A549 (cell line): ENCODE results near the gene VENTX. TPM values are rescaled to one million over a fixed set of nuclear protein-coding genes. Genes with fewer than 3 reads are reported as not detected.

Experiments used
- ATAC-seq, 2 experiments: fragments of 200-7000 bp in 1 of 2; fragments of >200 bp in 1 of 2; cut with Nextera tagmentation in 1 of 2; cut with Tn5 transposase in 1 of 2; 3 replicates each; pipeline versions ENCODE4 v1.8.0 to v1.9.1; 2018 to 2020; ENCODE audit warnings: mild to moderate bottlenecking in 1 of 2, moderate library complexity in 1 of 2
- CTCF ChIA-PET: fragments of 300-600 bp; sonication (Branson Sonifier 250); formaldehyde crosslinking; extraction: SDS; loops from one replicate; lab custom pipeline; 2021; ENCODE audit warnings: antibody characterized with exemption, inconsistent platforms; lab: Yijun Ruan, JAX
- POLR2A ChIA-PET: fragments of 350-600 bp; formaldehyde crosslinking; extraction: SDS; loops from one replicate; lab custom pipeline; 2021; ENCODE audit warnings: antibody characterized with exemption, inconsistent platforms; lab: Yijun Ruan, JAX
- DNase-seq, 2 experiments: peaks; one replicate each; pipeline versions ENCODE4 v3.0.0 to v3.0.0-alpha.2; 2011 to 2016; ENCODE audit warnings: low read depth in 1 of 2, low spot score in 1 of 2
- FAIRE-seq: peaks from 2 replicates; lab custom pipeline; 2011; peaks lifted over from hg19 to GRCh38; lab: Jason Lieb, UNC
- H3K27ac ChIP-seq, 2 experiments: fragments of >200 bp; sonication (Bioruptor Twin); formaldehyde crosslinking; 3 replicates each; pipeline ENCODE4 v1.5.1; 2016 to 2017
- H3K4me1 ChIP-seq: fragments of >200 bp; sonication (Bioruptor Twin); formaldehyde crosslinking; 3 replicates; pipeline ENCODE4 v1.6.1; 2016
- H3K4me2 ChIP-seq: fragments of >200 bp; sonication (Bioruptor Twin); formaldehyde crosslinking; 3 replicates; pipeline ENCODE4 v1.6.1; 2016
- H3K4me3 ChIP-seq: fragments of >200 bp; sonication (Bioruptor Twin); formaldehyde crosslinking; 3 replicates; pipeline ENCODE4 v1.5.1; 2016
- H3K9me3 ChIP-seq: fragments of >200 bp; sonication (Bioruptor Twin); formaldehyde crosslinking; 3 replicates; pipeline ENCODE4 v1.6.1; 2016
- CBX2 ChIP-seq: fragments of 200-600 bp; sonication (generic); IDR thresholded peaks from 2 replicates; pipeline ENCODE4 v1.6.1; 2016; ENCODE audit warnings: low read depth, mild to moderate bottlenecking, borderline replicate concordance
- CBX8 ChIP-seq: fragments of 200-600 bp; sonication (generic); IDR thresholded peaks from 2 replicates; pipeline ENCODE4 v1.6.1; 2016
- CHD2 ChIP-seq: fragments of 150-350 bp; IDR thresholded peaks from 2 replicates; pipeline ENCODE4 v1.6.1; 2014; ENCODE audit warnings: low read length; ENCODE audit not compliant: partially characterized antibody
- CHD4 ChIP-seq: fragments of 200-600 bp; sonication (generic); IDR thresholded peaks from 2 replicates; pipeline ENCODE4 v1.6.1; 2016; ENCODE audit warnings: antibody characterized with exemption, mild to moderate bottlenecking, borderline replicate concordance
- EHF ChIP-seq: fragments of 250-450 bp; sonication (Bioruptor Pico); IDR thresholded peaks from 2 replicates; pipeline ENCODE4 v1.5.0; 2020; ENCODE audit warnings: mild to moderate bottlenecking
- EP300 ChIP-seq, 2 experiments: fragments of >200 bp; sonication (Bioruptor Twin); formaldehyde crosslinking; IDR thresholded peaks; 2 replicates in 1 of 2; 3 replicates in 1 of 2; pipeline ENCODE4 v1.6.1; 2016 to 2017
- FOSL2 ChIP-seq, 2 experiments: fragments of 450-650 bp in 1 of 2; fragments of >200 bp in 1 of 2; sonication (Bioruptor Twin) in 1 of 2; formaldehyde crosslinking; IDR thresholded peaks; 2 replicates each; pipeline versions ENCODE4 v1.5.0 to v1.6.1; 2016 to 2020; ENCODE audit warnings: mild to moderate bottlenecking in 1 of 2, moderate library complexity in 1 of 2
- HEYL ChIP-seq: fragments of 250-450 bp; sonication (Bioruptor Pico); IDR thresholded peaks from 2 replicates; pipeline ENCODE4 v1.8.0; 2021; ENCODE audit warnings: mild to moderate bottlenecking, moderate library complexity
- HOXA7 ChIP-seq: fragments of 250-450 bp; sonication (Bioruptor Pico); IDR thresholded peaks from 2 replicates; pipeline ENCODE4 v1.5.0; 2020; ENCODE audit warnings: mild to moderate bottlenecking, moderate library complexity
- HOXB5 ChIP-seq: fragments of 250-450 bp; sonication (Bioruptor Pico); IDR thresholded peaks from 2 replicates; pipeline ENCODE4 v1.5.0; 2020; ENCODE audit warnings: mild to moderate bottlenecking, moderate library complexity
- JUN ChIP-seq, 2 experiments: fragments of >200 bp; sonication (Bioruptor Twin); formaldehyde crosslinking; IDR thresholded peaks; 2 replicates in 1 of 2; 3 replicates in 1 of 2; pipeline ENCODE4 v1.6.1; 2016 to 2017
- MAFK ChIP-seq: fragments of 450-650 bp; IDR thresholded peaks from 2 replicates; pipeline ENCODE4 v1.6.1; 2014; ENCODE audit not compliant: partially characterized antibody
- MAZ ChIP-seq: fragments of 150-350 bp; IDR thresholded peaks from 2 replicates; pipeline ENCODE4 v1.6.1; 2014; ENCODE audit warnings: antibody characterized with exemption, low read depth, low read length, borderline replicate concordance
- MYC ChIP-seq: IDR thresholded peaks from 2 replicates; pipeline ENCODE4 v1.6.1; 2012; ENCODE audit warnings: mild to moderate bottlenecking, inconsistent platforms, low read length, improper control_type of control experiment, borderline replicate concordance
- NFE2L2 ChIP-seq: fragments of 150-350 bp; conservative IDR thresholded peaks from 2 replicates; pipeline ENCODE4 v1.6.1; 2014; ENCODE audit warnings: low read length
- NPAS2 ChIP-seq: fragments of 250-450 bp; sonication (Bioruptor Pico); IDR thresholded peaks from 2 replicates; pipeline ENCODE4 v1.8.0; 2022; ENCODE audit warnings: mild to moderate bottlenecking, moderate library complexity, borderline replicate concordance
- NR3C1 ChIP-seq: fragments of >200 bp; sonication (Bioruptor Twin); formaldehyde crosslinking; IDR thresholded peaks from 3 replicates; pipeline ENCODE4 v1.6.1; 2017
- PHF8 ChIP-seq: fragments of 200-600 bp; sonication (generic); IDR thresholded peaks from 2 replicates; pipeline ENCODE4 v1.6.1; 2016; ENCODE audit warnings: low read depth, mild to moderate bottlenecking, antibody characterized with exemption, moderate library complexity, borderline replicate concordance
- POLR2A ChIP-seq: IDR thresholded peaks from 2 replicates; pipeline ENCODE4 v1.6.1; 2012; ENCODE audit warnings: mild to moderate bottlenecking, low read length
- POLR2AphosphoS2 ChIP-seq: conservative IDR thresholded peaks from 2 replicates; pipeline ENCODE4 v1.6.1; 2012; ENCODE audit warnings: low read length, improper control_type of control experiment, inconsistent platforms
- RAD21 ChIP-seq, 2 experiments: fragments of >200 bp in 1 of 2; sonication (Bioruptor Twin) in 1 of 2; formaldehyde crosslinking in 1 of 2; IDR thresholded peaks in 1 of 2; conservative IDR thresholded peaks in 1 of 2; 2 replicates in 1 of 2; 3 replicates in 1 of 2; pipeline ENCODE4 v1.6.1; 2012 to 2018; ENCODE audit warnings: inconsistent platforms in 1 of 2
- RARB ChIP-seq: fragments of 250-450 bp; sonication (Bioruptor Pico); IDR thresholded peaks from 2 replicates; pipeline ENCODE4 v1.8.0; 2021; ENCODE audit warnings: mild to moderate bottlenecking, moderate library complexity
- RFX5 ChIP-seq: fragments of 450-650 bp; IDR thresholded peaks from 2 replicates; pipeline ENCODE4 v1.7.1; 2014; ENCODE audit warnings: antibody characterized with exemption, mild to moderate bottlenecking, moderate library complexity
- RNF2 ChIP-seq: fragments of 200-600 bp; sonication (generic); IDR thresholded peaks from 2 replicates; pipeline ENCODE4 v1.6.1; 2016; ENCODE audit warnings: low read depth, mild to moderate bottlenecking, antibody characterized with exemption, moderate library complexity, borderline replicate concordance
- SMC3 ChIP-seq: fragments of >200 bp; sonication (Bioruptor Twin); formaldehyde crosslinking; IDR thresholded peaks from 3 replicates; pipeline ENCODE4 v1.6.1; 2018; ENCODE audit warnings: inconsistent platforms
- SREBF2 ChIP-seq: fragments of 450-650 bp; IDR thresholded peaks from 2 replicates; pipeline ENCODE4 v1.6.1; 2014; ENCODE audit warnings: mild to moderate bottlenecking, moderate library complexity
- ZC3H11A ChIP-seq: fragments of 450-650 bp; IDR thresholded peaks from 2 replicates; pipeline ENCODE4 v1.6.1; 2014; ENCODE audit warnings: antibody characterized with exemption, mild to moderate bottlenecking
- ZFP36 ChIP-seq: fragments of 450-650 bp; IDR thresholded peaks from 2 replicates; pipeline ENCODE4 v1.6.1; 2014; ENCODE audit warnings: borderline replicate concordance; ENCODE audit not compliant: partially characterized antibody
- WGBS: methylation state at CpG from one replicate; pipeline ENCODE4 v1.1.6; 2017; ENCODE audit errors: missing lambda C conversion rate; 5-methylcytosine and 5-hydroxymethylcytosine counted together
- polyA plus RNA-seq, 4 experiments: library from polyadenylated mRNA; depleted of rRNA in 3 of 4; stranded (reverse); fragments of >200 nt; fragmentation: RNase III in 1 of 4; extraction: RNeasy Plus Mini Kit Qiagen cat#74134 plus additional on column Dnase treatment in 1 of 4; gene quantifications; 2 replicates in 3 of 4; 3 replicates in 1 of 4; pipeline ENCODE4 v1.2.3, GENCODE V29; 2011 to 2017
- TF ChIP-seq, protein P1 (sequence below): IDR thresholded peaks from 2 replicates; pipeline ENCODE4 v1.6.1; 2012
- TF ChIP-seq, protein P2 (sequence below): IDR thresholded peaks from 2 replicates; pipeline ENCODE4 v1.6.1; 2012; ENCODE audit warnings: low read depth, borderline replicate concordance
- TF ChIP-seq, protein P3 (sequence below): fragments of >200 bp; sonication (Bioruptor Twin); formaldehyde crosslinking; IDR thresholded peaks from 3 replicates; pipeline ENCODE4 v1.6.1; 2016
- TF ChIP-seq, protein P4 (sequence below): fragments of 150-350 bp; IDR thresholded peaks from 2 replicates; pipeline ENCODE4 v1.6.1; 2014; ENCODE audit warnings: low read depth, mild to moderate bottlenecking, low read length
- TF ChIP-seq, protein P5 (sequence below): IDR thresholded peaks from 2 replicates; pipeline ENCODE4 v1.6.1; 2012

VENTX gene
- polyA plus RNA-seq, 2 of the 4 experiments (the other 2 are of a cell fraction): not detected

DNA sequence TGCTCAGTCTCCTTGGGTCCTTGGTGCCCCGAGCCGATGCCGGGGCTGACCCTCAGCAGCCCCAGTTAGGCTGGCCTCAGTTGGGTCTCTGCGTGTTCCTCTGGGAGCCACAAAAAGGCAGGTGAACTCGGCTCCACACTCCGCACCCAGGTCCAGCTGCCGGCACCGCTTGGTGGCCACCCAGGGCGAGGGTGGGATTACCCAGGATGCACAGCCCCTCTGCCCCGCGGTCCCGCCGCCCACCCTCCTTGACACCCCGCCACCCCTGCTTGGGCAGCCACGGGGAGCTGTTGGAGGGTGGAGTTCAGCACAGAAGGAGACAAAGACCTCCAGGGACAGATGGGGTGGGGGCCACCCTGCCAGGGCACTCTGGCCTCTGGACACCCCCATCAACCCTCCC is 17.7 kb downstream of the VENTX start:
- no peaks in the 10 kb centered on the region for H3K9me3 ChIP-seq
- H3K27ac ChIP-seq: no peak overlapping the region
- WGBS: 96% methylated on average over 8 of the region's 15 CpGs
- CTCF ChIA-PET: interaction anchor here (1.1 to 4.6 kb wide), 2 partner anchors 10 to 59 kb away, joined by 3 to 39 read pairs; no protein-coding TSS in a partner anchor
- TF ChIP-seq MAFK (no peak), SMC3 (no peak), ZC3H11A (no peak), CBX8 (no peak), FOSL2 (IDR thresholded peaks at IDR 0.05) (no peak), FOSL2 (CRISPR knock-in tag; IDR thresholded peaks at IDR 0.05) (no peak), CHD4 (no peak), MAZ (no peak), SREBF2 (no peak), POLR2A (no peak), POLR2AphosphoS2 (no peak), HOXB5 (CRISPR knock-in tag) (no peak), EP300 (IDR thresholded peaks at IDR 0.05) (no peak), JUN (IDR thresholded peaks at IDR 0.05) (no peak), MYC (no peak), ZFP36 (no peak), RAD21 (conservative IDR thresholded peaks at IDR 0.05 in 1 of 2, IDR thresholded peaks at IDR 0.05 in 1 of 2) (no peak), RARB (CRISPR knock-in tag) (no peak)
- TF ChIP-seq, protein P1, sequence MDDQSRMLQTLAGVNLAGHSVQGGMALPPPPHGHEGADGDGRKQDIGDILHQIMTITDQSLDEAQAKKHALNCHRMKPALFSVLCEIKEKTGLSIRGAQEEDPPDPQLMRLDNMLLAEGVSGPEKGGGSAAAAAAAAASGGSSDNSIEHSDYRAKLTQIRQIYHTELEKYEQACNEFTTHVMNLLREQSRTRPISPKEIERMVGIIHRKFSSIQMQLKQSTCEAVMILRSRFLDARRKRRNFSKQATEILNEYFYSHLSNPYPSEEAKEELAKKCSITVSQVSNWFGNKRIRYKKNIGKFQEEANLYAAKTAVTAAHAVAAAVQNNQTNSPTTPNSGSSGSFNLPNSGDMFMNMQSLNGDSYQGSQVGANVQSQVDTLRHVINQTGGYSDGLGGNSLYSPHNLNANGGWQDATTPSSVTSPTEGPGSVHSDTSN: no peak
- TF ChIP-seq, protein P2, sequence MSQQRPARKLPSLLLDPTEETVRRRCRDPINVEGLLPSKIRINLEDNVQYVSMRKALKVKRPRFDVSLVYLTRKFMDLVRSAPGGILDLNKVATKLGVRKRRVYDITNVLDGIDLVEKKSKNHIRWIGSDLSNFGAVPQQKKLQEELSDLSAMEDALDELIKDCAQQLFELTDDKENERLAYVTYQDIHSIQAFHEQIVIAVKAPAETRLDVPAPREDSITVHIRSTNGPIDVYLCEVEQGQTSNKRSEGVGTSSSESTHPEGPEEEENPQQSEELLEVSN: no peak
- TF ChIP-seq, protein P3, sequence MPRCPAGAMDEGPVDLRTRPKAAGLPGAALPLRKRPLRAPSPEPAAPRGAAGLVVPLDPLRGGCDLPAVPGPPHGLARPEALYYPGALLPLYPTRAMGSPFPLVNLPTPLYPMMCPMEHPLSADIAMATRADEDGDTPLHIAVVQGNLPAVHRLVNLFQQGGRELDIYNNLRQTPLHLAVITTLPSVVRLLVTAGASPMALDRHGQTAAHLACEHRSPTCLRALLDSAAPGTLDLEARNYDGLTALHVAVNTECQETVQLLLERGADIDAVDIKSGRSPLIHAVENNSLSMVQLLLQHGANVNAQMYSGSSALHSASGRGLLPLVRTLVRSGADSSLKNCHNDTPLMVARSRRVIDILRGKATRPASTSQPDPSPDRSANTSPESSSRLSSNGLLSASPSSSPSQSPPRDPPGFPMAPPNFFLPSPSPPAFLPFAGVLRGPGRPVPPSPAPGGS: no peak
- DNase-seq: no peak
- H3K4me1 ChIP-seq: peaks cover 29% of the 10 kb centered on the region
- no peak for ATAC-seq
- POLR2A ChIA-PET: interaction anchor here (0.6 kb wide), 1 partner anchor 39 kb away, joined by 4 read pairs; no protein-coding TSS in a partner anchor
- no peak overlapping the region for H3K4me3 ChIP-seq
- H3K4me2 ChIP-seq: no peak overlapping the region
- FAIRE-seq: no peak

DNA sequence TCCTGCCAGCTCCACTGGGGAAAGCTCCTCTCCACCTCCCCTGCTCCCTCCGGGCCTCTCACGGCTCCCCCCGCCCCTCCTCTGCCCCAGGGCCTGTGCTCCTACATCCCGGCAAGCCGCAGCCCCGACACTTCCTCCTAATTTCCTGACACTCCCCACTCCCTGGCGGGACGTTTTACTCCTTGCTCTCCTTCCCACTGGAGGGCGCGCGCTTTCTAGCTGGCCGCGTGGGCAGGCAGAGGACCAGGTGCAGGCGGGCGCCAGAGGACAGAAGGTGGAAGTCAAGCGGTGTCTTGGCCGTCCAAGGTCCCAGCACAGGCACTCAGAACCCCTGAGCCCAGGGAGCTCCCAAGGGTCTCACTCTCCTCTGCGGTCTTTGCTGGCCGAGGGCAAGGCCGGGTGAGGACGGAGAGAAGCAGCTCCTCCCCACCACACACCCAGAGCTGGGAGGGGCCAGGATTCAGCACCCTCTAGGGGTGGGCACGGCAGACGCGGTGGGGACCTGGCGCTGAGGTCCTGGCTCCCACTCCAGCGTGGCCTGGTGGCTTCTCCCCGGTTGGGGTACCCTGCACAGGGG is 19.9 kb downstream of the VENTX start:
- 4% methylated on average over 10 of the region's 27 CpGs for WGBS
- no peaks in the 10 kb centered on the region for H3K9me3 ChIP-seq
- ATAC-seq: peak; percentile 52 to 82
- H3K4me3 ChIP-seq: peak overlapping the region; percentile 36
- peak overlapping the region; percentile 80 to 91 for H3K27ac ChIP-seq
- POLR2A ChIA-PET: interaction anchor here (0.6 kb wide), 1 partner anchor 79 kb away, joined by 3 read pairs; the partner anchor contains the start of gene CALY
- no peak for FAIRE-seq
- H3K4me1 ChIP-seq: peaks cover 41% of the 10 kb centered on the region
- peak overlapping the region; percentile 78 for H3K4me2 ChIP-seq
- CTCF ChIA-PET: interaction anchor here (0.5 to 4.6 kb wide), 23 partner anchors 12 to 736 kb away, joined by 3 to 39 read pairs (median 4); partner anchors contain the start of gene ADAM8
- DNase-seq: peak; percentile 78 to 87
- TF ChIP-seq NFE2L2 (no peak), ZC3H11A (no peak), RFX5 (no peak), CBX2 (no peak), RAD21 (conservative IDR thresholded peaks at IDR 0.05 in 1 of 2, IDR thresholded peaks at IDR 0.05 in 1 of 2) (peak; percentile 54 to 55), JUN (IDR thresholded peaks at IDR 0.05) (peak in 1 of 2 experiments; percentile 49; a peak in 2 of 5 replicates), RNF2 (no peak), MAZ (no peak), SMC3 (peak; percentile 63), HOXA7 (CRISPR knock-in tag) (0 out of 2 replicates have a peak, but pooled peaks have one; percentile 23), ZFP36 (no peak), EP300 (IDR thresholded peaks at IDR 0.05) (no peak), HEYL (CRISPR knock-in tag) (no peak), NR3C1 (no peak), NPAS2 (CRISPR knock-in tag) (no peak), CHD2 (no peak), PHF8 (peak; percentile 37; the same call in 1 of the 2 replicates), HOXB5 (CRISPR knock-in tag) (no peak), EHF (CRISPR knock-in tag) (no peak)
- TF ChIP-seq, protein P4, sequence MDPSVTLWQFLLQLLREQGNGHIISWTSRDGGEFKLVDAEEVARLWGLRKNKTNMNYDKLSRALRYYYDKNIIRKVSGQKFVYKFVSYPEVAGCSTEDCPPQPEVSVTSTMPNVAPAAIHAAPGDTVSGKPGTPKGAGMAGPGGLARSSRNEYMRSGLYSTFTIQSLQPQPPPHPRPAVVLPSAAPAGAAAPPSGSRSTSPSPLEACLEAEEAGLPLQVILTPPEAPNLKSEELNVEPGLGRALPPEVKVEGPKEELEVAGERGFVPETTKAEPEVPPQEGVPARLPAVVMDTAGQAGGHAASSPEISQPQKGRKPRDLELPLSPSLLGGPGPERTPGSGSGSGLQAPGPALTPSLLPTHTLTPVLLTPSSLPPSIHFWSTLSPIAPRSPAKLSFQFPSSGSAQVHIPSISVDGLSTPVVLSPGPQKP: no peak
- TF ChIP-seq, protein P5, sequence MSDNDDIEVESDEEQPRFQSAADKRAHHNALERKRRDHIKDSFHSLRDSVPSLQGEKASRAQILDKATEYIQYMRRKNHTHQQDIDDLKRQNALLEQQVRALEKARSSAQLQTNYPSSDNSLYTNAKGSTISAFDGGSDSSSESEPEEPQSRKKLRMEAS: peak; percentile 93
